OCI-LY7 (cell line): ENCODE measurements around the gene HPF1. TPM values are rescaled to one million over a fixed set of nuclear protein-coding genes. Genes with fewer than 3 reads are reported as not detected.
A peak's percentile ranks its signal among the peaks of the same experiment; 100 is the strongest.

Experiments used
- BruUV-seq: library from RNA; stranded (reverse); fragments of 400-500 nt; replicated peaks from 2 replicates; lab custom pipeline; 2021; lab: Mats Ljungman, UMichigan
- CTCF ChIA-PET: fragments of 300-600 bp; sonication (Branson Sonifier 250); formaldehyde crosslinking; loops from one replicate; lab custom pipeline; 2022; ENCODE audit warnings: antibody characterized with exemption; ENCODE audit not compliant: unreplicated experiment; lab: Charles Lee
- POLR2A ChIA-PET: fragments of 300-600 bp; sonication (Branson Sonifier 250); formaldehyde crosslinking; loops from one replicate; lab custom pipeline; 2022; ENCODE audit warnings: antibody characterized with exemption; lab: Charles Lee
- DNase-seq: peaks from one replicate; pipeline ENCODE4 v3.0.0-alpha.2; 2015; ENCODE audit warnings: low spot score
- H2AFZ ChIP-seq: fragments of 200-600 bp; sonication (generic), shearing (Covaris generic); 2 replicates; pipeline ENCODE4 v1.6.1; 2014; ENCODE audit warnings: mild to moderate bottlenecking, antibody characterized with exemption, low read length, moderate library complexity
- H3K27ac ChIP-seq: fragments of 200-600 bp; sonication (generic); 2 replicates; pipeline ENCODE4 v1.5.1; 2014; ENCODE audit warnings: mixed run types, low read depth, mild to moderate bottlenecking, moderate library complexity, low read length, inconsistent platforms; ENCODE audit not compliant: poor library complexity, severe bottlenecking
- H3K36me3 ChIP-seq: fragments of 200-600 bp; sonication (generic); 2 replicates; pipeline ENCODE4 v1.6.1; 2014; ENCODE audit warnings: mild to moderate bottlenecking, antibody characterized with exemption, low read length, moderate library complexity, mixed read lengths; ENCODE audit not compliant: insufficient read depth
- H3K4me1 ChIP-seq: fragments of 200-600 bp; sonication (generic); 2 replicates; pipeline ENCODE4 v1.5.1; 2014; ENCODE audit warnings: mild to moderate bottlenecking, low read length; ENCODE audit not compliant: insufficient read depth, poor library complexity, severe bottlenecking
- H3K4me2 ChIP-seq: fragments of 200-600 bp; sonication (generic); 2 replicates; pipeline ENCODE4 v1.6.1; 2014; ENCODE audit warnings: mild to moderate bottlenecking, low read length
- H3K4me3 ChIP-seq: fragments of 200-600 bp; sonication (generic); 2 replicates; pipeline ENCODE4 v1.5.1; 2014; ENCODE audit warnings: mild to moderate bottlenecking, low read depth, low read length; ENCODE audit not compliant: poor library complexity, severe bottlenecking
- H3K79me2 ChIP-seq: fragments of 200-600 bp; sonication (generic); 2 replicates; pipeline ENCODE4 v1.6.1; 2016; ENCODE audit warnings: low read depth, mild to moderate bottlenecking, low read length, moderate library complexity, mixed read lengths; ENCODE audit not compliant: insufficient read depth
- H3K9me2 ChIP-seq: fragments of 200-600 bp; sonication (generic); 2 replicates; pipeline ENCODE4 v1.6.1; 2016; ENCODE audit warnings: mild to moderate bottlenecking, low read length, mixed read lengths; ENCODE audit not compliant: insufficient read depth
- H3K9me3 ChIP-seq: fragments of 200-600 bp; sonication (generic); 2 replicates; pipeline ENCODE4 v1.6.1; 2014; ENCODE audit warnings: mild to moderate bottlenecking, mixed run types, low read length, mixed read lengths
- H4K20me1 ChIP-seq: fragments of 200-600 bp; sonication (generic); 2 replicates; pipeline ENCODE4 v1.6.1; 2014; ENCODE audit warnings: mild to moderate bottlenecking, antibody characterized with exemption, low read length, moderate library complexity, mixed read lengths; ENCODE audit not compliant: insufficient read depth
- EZH2phosphoT487 ChIP-seq: fragments of 200-600 bp; sonication (generic); IDR thresholded peaks from 2 replicates; pipeline ENCODE4 v1.6.1; 2018; ENCODE audit warnings: low read depth, borderline replicate concordance, mild to moderate bottlenecking, mixed run types, antibody characterized with exemption, low read length, moderate library complexity, mixed read lengths
- intact Hi-C: fragments of 100-400 bp; cut with micrococcal nuclease; formaldehyde crosslinking; loops from one replicate; pipeline ENCODE4 v1.10.0; 2022; ENCODE audit not compliant: unreplicated experiment
- total RNA-seq, 2 experiments: library from RNA; depleted of rRNA in 1 of 2; stranded (reverse); fragments of >200 nt in 1 of 2; shearing (Covaris generic) in 1 of 2; gene quantifications; 2 replicates each; pipeline ENCODE4 v1.2.3, GENCODE V29; 2014 to 2022
- TF ChIP-seq, protein P1 (sequence below): fragments of 200-600 bp; sonication (generic); conservative IDR thresholded peaks from 2 replicates; pipeline ENCODE4 v1.5.1; 2014; ENCODE audit warnings: mild to moderate bottlenecking, antibody characterized with exemption, low read length, moderate library complexity, mixed read lengths

HPF1 gene
- total RNA-seq, 2 experiments from 2014 or later: 11.8 to 29.5 TPM

GRCh38 chr4:169723207-169723965, 34.4 kb downstream of the HPF1 start:
- Histone ChIP-seq H3K36me3 (peaks cover 31% of the 10 kb centered on the region), H3K27ac (no peak overlapping the region), H3K9me2 (no peaks in the 10 kb centered on the region), H3K4me1 (no peaks in the 10 kb centered on the region), H3K79me2 (no peaks in the 10 kb centered on the region), H3K4me3 (no peak overlapping the region), H2AFZ (no peak overlapping the region), H3K4me2 (no peak overlapping the region), H4K20me1 (no peaks in the 10 kb centered on the region), H3K9me3 (no peaks in the 10 kb centered on the region)
- BruUV-seq: no TSS peak
- ChIA-PET POLR2A (interaction anchor here (0.7 to 1.6 kb wide), 5 partner anchors 8 to 103 kb away, joined by 3 to 6 read pairs (median 3); partner anchors contain the start of gene CLCN3), CTCF (no interaction called here)
- intact Hi-C loops: loop anchor here (10.0 kb wide), 1 partner anchor 109 kb away; the partner anchor contains the start of gene NEK1
- TF ChIP-seq, protein P1, sequence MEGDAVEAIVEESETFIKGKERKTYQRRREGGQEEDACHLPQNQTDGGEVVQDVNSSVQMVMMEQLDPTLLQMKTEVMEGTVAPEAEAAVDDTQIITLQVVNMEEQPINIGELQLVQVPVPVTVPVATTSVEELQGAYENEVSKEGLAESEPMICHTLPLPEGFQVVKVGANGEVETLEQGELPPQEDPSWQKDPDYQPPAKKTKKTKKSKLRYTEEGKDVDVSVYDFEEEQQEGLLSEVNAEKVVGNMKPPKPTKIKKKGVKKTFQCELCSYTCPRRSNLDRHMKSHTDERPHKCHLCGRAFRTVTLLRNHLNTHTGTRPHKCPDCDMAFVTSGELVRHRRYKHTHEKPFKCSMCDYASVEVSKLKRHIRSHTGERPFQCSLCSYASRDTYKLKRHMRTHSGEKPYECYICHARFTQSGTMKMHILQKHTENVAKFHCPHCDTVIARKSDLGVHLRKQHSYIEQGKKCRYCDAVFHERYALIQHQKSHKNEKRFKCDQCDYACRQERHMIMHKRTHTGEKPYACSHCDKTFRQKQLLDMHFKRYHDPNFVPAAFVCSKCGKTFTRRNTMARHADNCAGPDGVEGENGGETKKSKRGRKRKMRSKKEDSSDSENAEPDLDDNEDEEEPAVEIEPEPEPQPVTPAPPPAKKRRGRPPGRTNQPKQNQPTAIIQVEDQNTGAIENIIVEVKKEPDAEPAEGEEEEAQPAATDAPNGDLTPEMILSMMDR: peak; percentile 72
- no peak for TF ChIP-seq EZH2phosphoT487
- DNase-seq: peak; percentile 30

DNA sequence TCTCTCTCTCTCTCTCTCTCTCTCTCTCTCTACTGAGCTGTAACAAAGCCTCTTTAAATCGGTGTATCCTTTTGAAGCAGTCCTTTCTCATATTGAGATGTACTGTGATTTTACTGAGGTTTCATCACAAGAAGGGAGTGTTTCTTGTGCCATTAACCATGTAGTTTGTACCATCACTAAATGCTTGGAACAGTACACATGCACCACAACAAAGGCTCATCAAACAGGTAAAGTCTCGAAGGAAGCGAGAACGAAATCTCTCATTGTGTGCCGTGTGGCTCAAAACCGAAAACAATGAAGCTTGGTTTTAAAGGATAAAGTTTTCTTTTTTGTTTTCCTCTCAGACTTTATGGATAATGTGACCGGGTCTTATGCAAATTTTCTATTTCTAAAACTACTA, 37.2 kb downstream of the HPF1 start:
- H4K20me1 ChIP-seq: 0 out of 2 replicates have a peak, but pooled peaks cover 5% of the 10 kb centered on the region
- H2AFZ ChIP-seq: no peak overlapping the region
- H3K4me1 ChIP-seq: no peaks in the 10 kb centered on the region
- TF ChIP-seq, protein P1: no peak
- TF ChIP-seq EZH2phosphoT487: no peak
- H3K9me3 ChIP-seq: no peaks in the 10 kb centered on the region
- intact Hi-C loops: loop anchor here (10.0 kb wide), 1 partner anchor 106 kb away; the partner anchor contains the start of gene NEK1
- H3K36me3 ChIP-seq: peaks cover 47% of the 10 kb centered on the region; the same call in 1 of the 2 replicates
- no TSS peak for BruUV-seq
- no peak overlapping the region for H3K4me3 ChIP-seq
- no peaks in the 10 kb centered on the region for H3K79me2 ChIP-seq
- ChIA-PET POLR2A (no interaction called here), CTCF (no interaction called here)
- H3K9me2 ChIP-seq: no peaks in the 10 kb centered on the region
- H3K4me2 ChIP-seq: no peak overlapping the region
- DNase-seq: no peak
- H3K27ac ChIP-seq: no peak overlapping the region

- TF ChIP-seq, protein P1: no peak
- TF ChIP-seq EZH2phosphoT487: no peak
- peaks cover 66% of the 10 kb centered on the region; the same call in 1 of the 2 replicates for H3K36me3 ChIP-seq
- H3K9me2 ChIP-seq: no peaks in the 10 kb centered on the region
- no peak overlapping the region for H3K4me3 ChIP-seq
- H4K20me1 ChIP-seq: 0 out of 2 replicates have a peak, but pooled peaks cover 5% of the 10 kb centered on the region
- DNase-seq: no peak
- H3K9me3 ChIP-seq: no peaks in the 10 kb centered on the region
- H3K79me2 ChIP-seq: no peaks in the 10 kb centered on the region
- no TSS peak for BruUV-seq
- CTCF ChIA-PET: no interaction called here
- intact Hi-C loops: no loop called here
- no peak overlapping the region for H3K27ac ChIP-seq
- H3K4me2 ChIP-seq: no peak overlapping the region
- H3K4me1 ChIP-seq: no peaks in the 10 kb centered on the region
- H2AFZ ChIP-seq: no peak overlapping the region
- POLR2A ChIA-PET: no interaction called here
Measured at GRCh38 chr4:169716677-169717076, 41.1 kb downstream of the HPF1 start.
